Neutrophil (primary cell): ENCODE data around the gene TNFAIP3.

Experiments
- H3K27ac ChIP-seq: fragments of 200-600 bp; sonication (generic); 2 replicates; pipeline ENCODE4 v1.5.1; 2016; ENCODE audit warnings: mild to moderate bottlenecking, moderate library complexity
- H3K27me3 ChIP-seq: fragments of 200-600 bp; sonication (generic); 2 replicates; pipeline ENCODE4 v1.6.0; 2016; ENCODE audit warnings: mild to moderate bottlenecking
- H3K36me3 ChIP-seq: fragments of 200-600 bp; sonication (generic); 2 replicates; pipeline ENCODE4 v1.5.1; 2017
- H3K4me1 ChIP-seq, 2 experiments: fragments of 200-600 bp in 1 of 2; sonication (generic) in 1 of 2; 1 replicate in 1 of 2; 2 replicates in 1 of 2; pipeline versions ENCODE4 v1.5.1 to v1.6.1; 2013 to 2016; ENCODE audit warnings: low read depth in 1 of 2, low read length in 1 of 2, mild to moderate bottlenecking in 1 of 2, moderate library complexity in 1 of 2; ENCODE audit not compliant: control insufficient read depth in 1 of 2, insufficient read depth in 1 of 2
- H3K4me3 ChIP-seq, 2 experiments: fragments of 200-600 bp in 1 of 2; sonication (generic) in 1 of 2; 1 replicate in 1 of 2; 2 replicates in 1 of 2; pipeline ENCODE4 v1.5.1; 2013 to 2016; ENCODE audit warnings: low read depth in 1 of 2, low read length in 1 of 2, mild to moderate bottlenecking in 1 of 2, moderate library complexity in 1 of 2
- H3K9me3 ChIP-seq: fragments of 200-600 bp; sonication (generic); 2 replicates; pipeline ENCODE4 v1.5.1; 2016
- CTCF ChIP-seq: fragments of 200-600 bp; sonication (generic); IDR thresholded peaks from 2 replicates; pipeline ENCODE4 v1.5.1; 2016; ENCODE audit warnings: antibody characterized with exemption

TNFAIP3 gene

GRCh38 chr6:137866914-137867684, at the start of gene TNFAIP3:
TNFAIP3 (plus strand) TSS chr6:137867259; CDS start chr6:137871228, 3,969 bp downstream.
- Histone ChIP-seq H3K4me1 (peaks cover 51 to 53% of the 10 kb centered on the region in 2 experiments), H3K27me3 (no peaks in the 10 kb centered on the region), H3K9me3 (no peaks in the 10 kb centered on the region), H3K27ac (peak within 1 kb of the TSS; percentile 97), H3K4me3 (peak within 1 kb of the TSS; percentile 87 to 99), H3K36me3 (peaks cover 10% of the 10 kb centered on the region)
- peak; percentile 98 for TF ChIP-seq CTCF

- Histone ChIP-seq H3K4me1 (no peaks in the 10 kb centered on the region), H3K9me3 (no peaks in the 10 kb centered on the region)
Measured at GRCh38 chr6:137818440-137818839, 48.6 kb upstream of the TNFAIP3 start.

GRCh38 chr6:137819740-137820139, 47.3 kb upstream of the TNFAIP3 start:
- Histone ChIP-seq H3K9me3 (no peaks in the 10 kb centered on the region), H3K27me3 (no peaks in the 10 kb centered on the region), H3K27ac (no peak overlapping the region), H3K4me3 (no peak overlapping the region), H3K4me1 (peaks cover 3 to 8% of the 10 kb centered on the region in 2 experiments), H3K36me3 (no peaks in the 10 kb centered on the region)
- TF ChIP-seq CTCF: no peak

More at GRCh38 chr6:137818440-137818839, 48.6 kb upstream of the TNFAIP3 start:
- Histone ChIP-seq H3K36me3 (no peaks in the 10 kb centered on the region), H3K4me3 (no peak overlapping the region), H3K27ac (no peak overlapping the region), H3K27me3 (no peaks in the 10 kb centered on the region)
- TF ChIP-seq CTCF: no peak

- Histone ChIP-seq H3K9me3 (no peaks in the 10 kb centered on the region), H3K27ac (no peak overlapping the region), H3K4me3 (no peak overlapping the region), H3K36me3 (no peaks in the 10 kb centered on the region), H3K4me1 (peaks cover 3 to 8% of the 10 kb centered on the region in 2 experiments), H3K27me3 (no peaks in the 10 kb centered on the region)
- no peak for TF ChIP-seq CTCF
Measured at GRCh38 chr6:137820425-137820824, 46.6 kb upstream of the TNFAIP3 start.

GRCh38 chr6:137820952-137821351, 46.1 kb upstream of the TNFAIP3 start:
- H3K27me3 ChIP-seq: no peaks in the 10 kb centered on the region
- peaks cover 3 to 8% of the 10 kb centered on the region in 2 experiments for H3K4me1 ChIP-seq
- no peak overlapping the region for H3K4me3 ChIP-seq
- H3K9me3 ChIP-seq: no peaks in the 10 kb centered on the region
- H3K36me3 ChIP-seq: no peaks in the 10 kb centered on the region
- H3K27ac ChIP-seq: no peak overlapping the region
- TF ChIP-seq CTCF: no peak
